ENCODE results near the gene OSBPL10. TPM values are rescaled to one million over a fixed set of nuclear protein-coding genes. Genes with fewer than 3 reads are reported as not detected.

Gene OSBPL10
- total and polyA plus RNA-seq, 2 experiments from 2014 or later, result 2.4 to 8.1 TPM

DNA sequence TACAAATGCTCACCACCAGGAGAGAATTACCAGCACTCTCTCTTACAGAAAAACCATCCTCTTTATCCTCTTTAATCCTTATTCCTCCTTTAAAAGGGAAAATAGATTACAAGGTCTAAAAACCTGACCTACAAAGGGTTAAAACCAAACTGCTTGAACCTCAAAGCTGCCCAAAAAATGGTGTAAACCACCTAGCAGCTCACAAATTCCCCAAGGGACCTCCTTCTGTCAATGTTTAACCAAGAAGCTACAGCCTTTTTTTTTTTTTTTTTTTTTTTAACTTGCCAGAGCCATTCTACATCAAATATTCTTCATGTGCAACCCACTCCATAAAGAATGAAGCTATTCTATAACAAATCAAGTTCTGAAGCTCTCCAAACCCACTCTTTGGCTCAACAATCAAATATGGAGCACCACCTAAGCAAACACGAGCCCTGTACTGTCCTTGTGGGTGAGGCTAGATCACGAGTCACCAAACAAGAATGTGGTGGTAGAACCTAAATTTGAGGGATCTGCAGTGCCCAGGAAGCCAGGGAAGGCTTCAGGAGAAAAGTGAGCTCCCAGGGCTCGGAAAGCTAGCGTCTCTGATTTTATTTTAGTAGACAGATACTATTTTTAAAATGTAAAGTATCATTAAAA, 20.1 kb downstream of the OSBPL10 start:
- H2AFZ ChIP-seq, result peak overlapping the region; percentile 89
- H3K4me1 ChIP-seq (ENCODE audit: insufficient read depth), result peaks cover 24% of the 10 kb centered on the region
- DNase-seq, result peak; percentile 63
- TF ChIP-seq EZH2phosphoT487 (IDR thresholded peaks at IDR 0.05; ENCODE audit: insufficient read depth, low read depth), result no peak
- no peak for TF ChIP-seq EZH2 (IDR thresholded peaks at IDR 0.05; ENCODE audit: insufficient read depth, poor library complexity, severe bottlenecking)
- H3K27me3 ChIP-seq (replicated peaks; ENCODE audit: insufficient read depth), result no peaks in the 10 kb centered on the region
- H3K79me2 ChIP-seq (ENCODE audit: insufficient read depth), result no peaks in the 10 kb centered on the region
- H3K9me2 ChIP-seq (ENCODE audit: insufficient read depth), result no peaks in the 10 kb centered on the region
- in situ Hi-C loops (cut with MboI), result no loop called here
- H3K4me2 ChIP-seq (ENCODE audit: unreplicated experiment), result peak overlapping the region; percentile 93
- H3K27ac ChIP-seq, result no peak overlapping the region
- no peaks in the 10 kb centered on the region for H3K36me3 ChIP-seq (ENCODE audit: low read depth)
- H3K9ac ChIP-seq, result no peak overlapping the region
- WGBS, 2 experiments (ENCODE audit: low coverage in 1 of 2, low lambda C conversion rate in 2 of 2, missing lambda C conversion rate in 2 of 2), result 53 to 57% methylated on average over 4 of the region's 4 CpGs
- no peaks in the 10 kb centered on the region for H3K9me3 ChIP-seq (ENCODE audit: low read depth)
- peak overlapping the region; percentile 9; the same call in 1 of the 2 replicates for H3K4me3 ChIP-seq
- H4K20me1 ChIP-seq (ENCODE audit: insufficient read depth), result no peaks in the 10 kb centered on the region
- 0 out of 2 replicates have a peak, but pooled peaks cover 15% of the 10 kb centered on the region for H3F3A ChIP-seq (ENCODE audit: insufficient read depth)

DNA sequence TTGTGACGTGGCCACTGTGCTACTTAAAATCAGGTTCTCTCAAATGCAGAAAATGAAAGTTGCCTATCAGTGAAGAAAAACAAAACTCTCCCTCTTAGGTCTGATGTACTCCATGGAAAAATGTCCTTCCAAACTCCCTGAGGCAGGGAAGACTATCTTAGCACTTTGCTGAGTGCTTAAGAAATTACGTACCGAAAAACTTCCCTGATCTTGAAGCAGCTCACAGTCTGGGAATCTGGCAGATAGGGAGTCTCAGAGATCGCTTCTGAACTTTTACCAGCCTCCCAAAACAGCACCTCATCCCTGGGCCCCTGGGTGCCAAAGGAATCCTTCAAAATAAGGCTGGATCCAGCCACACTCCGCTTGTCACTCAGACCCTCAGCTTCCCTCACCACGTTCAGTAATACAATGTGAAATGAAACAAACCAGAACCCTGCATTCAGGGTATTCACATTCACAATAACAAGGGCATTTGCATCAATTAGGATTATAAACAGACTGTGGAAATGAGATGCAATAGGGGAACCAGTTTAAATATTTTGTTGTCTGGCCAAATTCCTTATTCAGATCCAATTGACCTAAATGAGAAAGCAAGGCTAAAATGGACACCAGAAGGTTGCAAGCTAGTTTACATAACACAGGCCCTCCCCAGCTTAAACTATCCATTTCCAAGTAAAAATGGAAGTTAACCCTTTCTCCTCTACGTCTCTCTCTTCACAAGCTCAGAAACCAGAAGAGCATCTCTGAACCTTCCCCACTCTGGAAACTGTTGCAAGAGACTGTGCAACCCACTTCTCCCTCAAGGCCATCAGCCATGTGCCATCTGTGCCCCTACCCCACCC, 20.9 kb downstream of the OSBPL10 start:
- no peaks in the 10 kb centered on the region for H3K9me3 ChIP-seq (ENCODE audit: low read depth)
- H3K79me2 ChIP-seq (ENCODE audit: insufficient read depth), result no peaks in the 10 kb centered on the region
- H3K36me3 ChIP-seq (ENCODE audit: low read depth), result no peaks in the 10 kb centered on the region
- H4K20me1 ChIP-seq (ENCODE audit: insufficient read depth), result no peaks in the 10 kb centered on the region
- H3K9ac ChIP-seq, result peak overlapping the region; percentile 64
- H3K4me3 ChIP-seq, result peak overlapping the region; percentile 65
- H2AFZ ChIP-seq, result peak overlapping the region; percentile 89
- 38 to 42% methylated on average over 7 of the region's 7 CpGs for WGBS, 2 experiments (ENCODE audit: low coverage in 1 of 2, low lambda C conversion rate in 2 of 2, missing lambda C conversion rate in 2 of 2)
- peak; percentile 40 for DNase-seq
- H3K4me1 ChIP-seq (ENCODE audit: insufficient read depth), result peaks cover 24% of the 10 kb centered on the region
- in situ Hi-C loops (cut with MboI), result no loop called here
- H3K9me2 ChIP-seq (ENCODE audit: insufficient read depth), result no peaks in the 10 kb centered on the region
- H3K27me3 ChIP-seq (replicated peaks; ENCODE audit: insufficient read depth), result no peaks in the 10 kb centered on the region
- no peak for TF ChIP-seq EZH2 (IDR thresholded peaks at IDR 0.05; ENCODE audit: insufficient read depth, poor library complexity, severe bottlenecking)
- TF ChIP-seq EZH2phosphoT487 (IDR thresholded peaks at IDR 0.05; ENCODE audit: insufficient read depth, low read depth), result no peak
- H3K4me2 ChIP-seq (ENCODE audit: unreplicated experiment), result peak overlapping the region; percentile 93
- 0 out of 2 replicates have a peak, but pooled peaks cover 15% of the 10 kb centered on the region for H3F3A ChIP-seq (ENCODE audit: insufficient read depth)
- peak overlapping the region; percentile 39 for H3K27ac ChIP-seq

DNA sequence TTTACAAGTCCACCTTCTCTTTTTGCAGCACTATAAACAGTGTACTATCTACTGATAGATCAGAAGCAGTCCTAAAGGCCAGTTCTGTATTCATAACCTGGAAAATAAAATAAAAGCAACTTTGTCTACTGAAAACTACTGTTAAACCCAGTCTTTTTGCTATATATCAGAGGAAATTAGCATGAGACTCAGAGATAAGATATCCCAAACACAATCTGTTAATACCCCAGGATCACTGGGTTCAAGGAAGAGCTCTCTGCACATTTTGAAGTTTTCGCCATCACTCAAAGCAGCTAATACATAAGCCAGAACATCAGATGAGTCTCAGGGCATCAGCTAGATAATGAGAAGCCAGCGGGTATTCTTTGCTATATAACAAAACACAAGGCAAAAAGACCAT, 21.8 kb downstream of the OSBPL10 start:
- in situ Hi-C loops (cut with MboI), result no loop called here
- Histone ChIP-seq H3K27me3 (replicated peaks; ENCODE audit: insufficient read depth) (no peaks in the 10 kb centered on the region), H3K36me3 (ENCODE audit: low read depth) (no peaks in the 10 kb centered on the region), H4K20me1 (ENCODE audit: insufficient read depth) (no peaks in the 10 kb centered on the region), H3K4me2 (ENCODE audit: unreplicated experiment) (peak overlapping the region; percentile 93), H3K79me2 (ENCODE audit: insufficient read depth) (no peaks in the 10 kb centered on the region), H2AFZ (no peak overlapping the region; the same call in 1 of the 2 replicates), H3K4me3 (no peak overlapping the region; the same call in 1 of the 2 replicates), H3K9me3 (ENCODE audit: low read depth) (no peaks in the 10 kb centered on the region), H3K9ac (no peak overlapping the region), H3K4me1 (ENCODE audit: insufficient read depth) (peaks cover 24% of the 10 kb centered on the region), H3K9me2 (ENCODE audit: insufficient read depth) (no peaks in the 10 kb centered on the region), H3K27ac (no peak overlapping the region), H3F3A (ENCODE audit: insufficient read depth) (0 out of 2 replicates have a peak, but pooled peaks cover 15% of the 10 kb centered on the region)
- WGBS, 2 experiments (ENCODE audit: low coverage in 1 of 2, low lambda C conversion rate in 2 of 2, missing lambda C conversion rate in 2 of 2), result 78 to 81% methylated on average over 2 of the region's 2 CpGs
- no peak for DNase-seq
- no peak for TF ChIP-seq EZH2 (IDR thresholded peaks at IDR 0.05; ENCODE audit: insufficient read depth, poor library complexity, severe bottlenecking)
- no peak for TF ChIP-seq EZH2phosphoT487 (IDR thresholded peaks at IDR 0.05; ENCODE audit: insufficient read depth, low read depth)

DNA sequence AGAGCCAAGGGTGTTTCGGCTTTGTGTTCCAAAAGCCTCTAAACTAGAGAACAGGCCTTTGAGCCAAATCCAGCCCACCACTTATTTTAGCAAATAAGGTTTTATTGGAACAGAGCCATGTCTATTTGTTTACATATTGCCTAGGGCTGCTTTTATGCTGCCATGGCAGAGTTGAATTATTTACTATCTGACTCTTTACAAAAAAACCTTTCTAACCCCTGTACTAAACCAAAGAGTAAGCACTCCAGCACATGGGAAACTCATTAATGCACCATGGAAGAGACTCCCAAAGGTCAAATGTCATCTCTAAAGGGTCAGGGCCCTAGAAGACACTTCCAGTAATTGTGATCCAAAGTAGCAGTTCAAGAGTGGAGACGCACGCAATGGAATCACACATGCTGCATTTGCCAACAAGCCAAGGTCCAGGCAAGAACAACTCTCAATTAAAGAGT, 22.3 kb downstream of the OSBPL10 start:
- Histone ChIP-seq H3K36me3 (ENCODE audit: low read depth) (no peaks in the 10 kb centered on the region), H3K27me3 (replicated peaks; ENCODE audit: insufficient read depth) (no peaks in the 10 kb centered on the region), H2AFZ (no peak overlapping the region), H3K9ac (no peak overlapping the region), H3K79me2 (ENCODE audit: insufficient read depth) (no peaks in the 10 kb centered on the region), H3K4me1 (ENCODE audit: insufficient read depth) (peaks cover 24% of the 10 kb centered on the region), H4K20me1 (ENCODE audit: insufficient read depth) (no peaks in the 10 kb centered on the region), H3K4me3 (no peak overlapping the region), H3K9me2 (ENCODE audit: insufficient read depth) (no peaks in the 10 kb centered on the region), H3K4me2 (ENCODE audit: unreplicated experiment) (no peak overlapping the region), H3K9me3 (ENCODE audit: low read depth) (no peaks in the 10 kb centered on the region), H3F3A (ENCODE audit: insufficient read depth) (0 out of 2 replicates have a peak, but pooled peaks cover 15% of the 10 kb centered on the region), H3K27ac (no peak overlapping the region)
- in situ Hi-C loops (cut with MboI), result no loop called here
- TF ChIP-seq EZH2 (IDR thresholded peaks at IDR 0.05; ENCODE audit: insufficient read depth, poor library complexity, severe bottlenecking) (no peak), EZH2phosphoT487 (IDR thresholded peaks at IDR 0.05; ENCODE audit: insufficient read depth, low read depth) (no peak)
- DNase-seq, result no peak
- WGBS, 2 experiments (ENCODE audit: low coverage in 1 of 2, low lambda C conversion rate in 2 of 2, missing lambda C conversion rate in 2 of 2), result 82 to 94% methylated on average over 3 of the region's 3 CpGs

Measured in GM23248 (cell line).